HepG2 (cell line): ENCODE measurements around the gene XCL2.

ENCODE experiments used
- ELF1 ChIP-seq: sonication (generic); formaldehyde crosslinking; IDR thresholded peaks from 2 replicates; pipeline ENCODE4 v1.4.0; 2020; ENCODE audit warnings: missing genetic modification reagents
- IKZF1 ChIP-seq: fragments of 450-650 bp; IDR thresholded peaks from 2 replicates; pipeline ENCODE4 v1.7.1; 2016
- JUND ChIP-seq: sonication (generic); formaldehyde crosslinking; IDR thresholded peaks from 2 replicates; pipeline ENCODE4 v1.8.0; 2022; ENCODE audit warnings: mild to moderate bottlenecking, missing genetic modification reagents
- POLR2A ChIP-seq, 2 experiments: IDR thresholded peaks; 2 replicates each; pipeline ENCODE4 v1.6.1; 2011; ENCODE audit warnings: low read depth in 2 of 2, low read length in 2 of 2, mild to moderate bottlenecking in 1 of 2, moderate library complexity in 1 of 2; ENCODE audit not compliant: insufficient read depth in 1 of 2
- SRSF9 ChIP-seq: fragments of 200-400 bp; formaldehyde crosslinking; IDR thresholded peaks from 2 replicates; pipeline ENCODE4 v1.6.1; 2018; ENCODE audit warnings: borderline replicate concordance, mild to moderate bottlenecking, low read depth, low read length; ENCODE audit not compliant: insufficient read depth, poor library complexity, severe bottlenecking
- TRAFD1 ChIP-seq: sonication (generic); formaldehyde crosslinking; IDR thresholded peaks from 2 replicates; pipeline ENCODE4 v1.5.1; 2020; ENCODE audit warnings: missing genetic modification reagents, mild to moderate bottlenecking, borderline replicate concordance
- TF ChIP-seq, protein P1 (sequence below): sonication (generic); formaldehyde crosslinking; IDR thresholded peaks from 2 replicates; pipeline ENCODE4 v1.4.0; 2020; ENCODE audit warnings: missing genetic modification reagents, mild to moderate bottlenecking, borderline replicate concordance
- TF ChIP-seq, protein P2 (sequence below): sonication (generic); formaldehyde crosslinking; IDR thresholded peaks from 2 replicates; pipeline ENCODE4 v1.4.0; 2020; ENCODE audit warnings: mild to moderate bottlenecking, missing genetic modification reagents

- TF ChIP-seq POLR2A (IDR thresholded peaks at IDR 0.05; ENCODE audit: insufficient read depth in 1 of 2, low read depth in 2 of 2, low read length in 2 of 2) (no peak), ELF1 (no peak), SRSF9 (no peak), JUND (CRISPR knock-in tag) (no peak), IKZF1 (no peak), TRAFD1 (CRISPR knock-in tag) (no peak)
- TF ChIP-seq, protein P1, sequence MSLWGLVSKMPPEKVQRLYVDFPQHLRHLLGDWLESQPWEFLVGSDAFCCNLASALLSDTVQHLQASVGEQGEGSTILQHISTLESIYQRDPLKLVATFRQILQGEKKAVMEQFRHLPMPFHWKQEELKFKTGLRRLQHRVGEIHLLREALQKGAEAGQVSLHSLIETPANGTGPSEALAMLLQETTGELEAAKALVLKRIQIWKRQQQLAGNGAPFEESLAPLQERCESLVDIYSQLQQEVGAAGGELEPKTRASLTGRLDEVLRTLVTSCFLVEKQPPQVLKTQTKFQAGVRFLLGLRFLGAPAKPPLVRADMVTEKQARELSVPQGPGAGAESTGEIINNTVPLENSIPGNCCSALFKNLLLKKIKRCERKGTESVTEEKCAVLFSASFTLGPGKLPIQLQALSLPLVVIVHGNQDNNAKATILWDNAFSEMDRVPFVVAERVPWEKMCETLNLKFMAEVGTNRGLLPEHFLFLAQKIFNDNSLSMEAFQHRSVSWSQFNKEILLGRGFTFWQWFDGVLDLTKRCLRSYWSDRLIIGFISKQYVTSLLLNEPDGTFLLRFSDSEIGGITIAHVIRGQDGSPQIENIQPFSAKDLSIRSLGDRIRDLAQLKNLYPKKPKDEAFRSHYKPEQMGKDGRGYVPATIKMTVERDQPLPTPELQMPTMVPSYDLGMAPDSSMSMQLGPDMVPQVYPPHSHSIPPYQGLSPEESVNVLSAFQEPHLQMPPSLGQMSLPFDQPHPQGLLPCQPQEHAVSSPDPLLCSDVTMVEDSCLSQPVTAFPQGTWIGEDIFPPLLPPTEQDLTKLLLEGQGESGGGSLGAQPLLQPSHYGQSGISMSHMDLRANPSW = no peak
- TF ChIP-seq, protein P2, sequence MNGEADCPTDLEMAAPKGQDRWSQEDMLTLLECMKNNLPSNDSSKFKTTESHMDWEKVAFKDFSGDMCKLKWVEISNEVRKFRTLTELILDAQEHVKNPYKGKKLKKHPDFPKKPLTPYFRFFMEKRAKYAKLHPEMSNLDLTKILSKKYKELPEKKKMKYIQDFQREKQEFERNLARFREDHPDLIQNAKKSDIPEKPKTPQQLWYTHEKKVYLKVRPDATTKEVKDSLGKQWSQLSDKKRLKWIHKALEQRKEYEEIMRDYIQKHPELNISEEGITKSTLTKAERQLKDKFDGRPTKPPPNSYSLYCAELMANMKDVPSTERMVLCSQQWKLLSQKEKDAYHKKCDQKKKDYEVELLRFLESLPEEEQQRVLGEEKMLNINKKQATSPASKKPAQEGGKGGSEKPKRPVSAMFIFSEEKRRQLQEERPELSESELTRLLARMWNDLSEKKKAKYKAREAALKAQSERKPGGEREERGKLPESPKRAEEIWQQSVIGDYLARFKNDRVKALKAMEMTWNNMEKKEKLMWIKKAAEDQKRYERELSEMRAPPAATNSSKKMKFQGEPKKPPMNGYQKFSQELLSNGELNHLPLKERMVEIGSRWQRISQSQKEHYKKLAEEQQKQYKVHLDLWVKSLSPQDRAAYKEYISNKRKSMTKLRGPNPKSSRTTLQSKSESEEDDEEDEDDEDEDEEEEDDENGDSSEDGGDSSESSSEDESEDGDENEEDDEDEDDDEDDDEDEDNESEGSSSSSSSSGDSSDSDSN (CRISPR knock-in tag) = no peak
These were observed 28.8 kb upstream of the XCL2 start for GRCh38 chr1:168572633-168573032.
